ENCODE results near the gene DNAJC25. TPM values are rescaled to one million over a fixed set of nuclear protein-coding genes. Genes with fewer than 3 reads are reported as not detected.

Gene DNAJC25
- total and polyA plus RNA-seq, 2 of the 13 experiments (the other 11 are each of a cell fraction or from before 2014, with no cell fraction given) = 5.7 to 10.2 TPM

DNA sequence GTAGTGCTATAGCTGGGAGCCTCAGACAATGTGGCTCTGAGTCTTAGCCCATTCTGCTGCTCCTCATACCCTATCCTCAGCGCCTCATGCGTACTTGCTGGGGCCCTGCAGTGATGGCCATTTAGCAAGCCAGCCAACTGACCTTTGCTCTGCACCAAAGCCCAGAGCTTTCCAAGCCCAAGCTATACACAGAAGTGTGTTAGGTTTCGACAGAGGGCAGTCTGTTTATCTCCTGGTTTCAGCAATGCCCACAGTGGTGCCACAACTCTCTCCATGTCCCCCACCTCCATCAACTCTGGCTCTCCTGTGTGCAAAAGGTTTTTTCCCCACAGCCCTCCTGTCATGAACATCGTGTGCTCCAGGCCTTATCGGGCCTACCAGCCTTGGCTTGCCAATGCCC, 47.2 kb downstream of the DNAJC25 start (continued):
- TF ChIP-seq, protein P1, sequence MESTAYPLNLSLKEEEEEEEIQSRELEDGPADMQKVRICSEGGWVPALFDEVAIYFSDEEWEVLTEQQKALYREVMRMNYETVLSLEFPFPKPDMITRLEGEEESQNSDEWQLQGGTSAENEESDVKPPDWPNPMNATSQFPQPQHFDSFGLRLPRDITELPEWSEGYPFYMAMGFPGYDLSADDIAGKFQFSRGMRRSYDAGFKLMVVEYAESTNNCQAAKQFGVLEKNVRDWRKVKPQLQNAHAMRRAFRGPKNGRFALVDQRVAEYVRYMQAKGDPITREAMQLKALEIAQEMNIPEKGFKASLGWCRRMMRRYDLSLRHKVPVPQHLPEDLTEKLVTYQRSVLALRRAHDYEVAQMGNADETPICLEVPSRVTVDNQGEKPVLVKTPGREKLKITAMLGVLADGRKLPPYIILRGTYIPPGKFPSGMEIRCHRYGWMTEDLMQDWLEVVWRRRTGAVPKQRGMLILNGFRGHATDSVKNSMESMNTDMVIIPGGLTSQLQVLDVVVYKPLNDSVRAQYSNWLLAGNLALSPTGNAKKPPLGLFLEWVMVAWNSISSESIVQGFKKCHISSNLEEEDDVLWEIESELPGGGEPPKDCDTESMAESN (CRISPR knock-in tag; conservative IDR thresholded peaks at IDR 0.05) = 0 out of 2 replicates have a peak, but pooled peaks have one; percentile 16
- TF ChIP-seq, protein P2, sequence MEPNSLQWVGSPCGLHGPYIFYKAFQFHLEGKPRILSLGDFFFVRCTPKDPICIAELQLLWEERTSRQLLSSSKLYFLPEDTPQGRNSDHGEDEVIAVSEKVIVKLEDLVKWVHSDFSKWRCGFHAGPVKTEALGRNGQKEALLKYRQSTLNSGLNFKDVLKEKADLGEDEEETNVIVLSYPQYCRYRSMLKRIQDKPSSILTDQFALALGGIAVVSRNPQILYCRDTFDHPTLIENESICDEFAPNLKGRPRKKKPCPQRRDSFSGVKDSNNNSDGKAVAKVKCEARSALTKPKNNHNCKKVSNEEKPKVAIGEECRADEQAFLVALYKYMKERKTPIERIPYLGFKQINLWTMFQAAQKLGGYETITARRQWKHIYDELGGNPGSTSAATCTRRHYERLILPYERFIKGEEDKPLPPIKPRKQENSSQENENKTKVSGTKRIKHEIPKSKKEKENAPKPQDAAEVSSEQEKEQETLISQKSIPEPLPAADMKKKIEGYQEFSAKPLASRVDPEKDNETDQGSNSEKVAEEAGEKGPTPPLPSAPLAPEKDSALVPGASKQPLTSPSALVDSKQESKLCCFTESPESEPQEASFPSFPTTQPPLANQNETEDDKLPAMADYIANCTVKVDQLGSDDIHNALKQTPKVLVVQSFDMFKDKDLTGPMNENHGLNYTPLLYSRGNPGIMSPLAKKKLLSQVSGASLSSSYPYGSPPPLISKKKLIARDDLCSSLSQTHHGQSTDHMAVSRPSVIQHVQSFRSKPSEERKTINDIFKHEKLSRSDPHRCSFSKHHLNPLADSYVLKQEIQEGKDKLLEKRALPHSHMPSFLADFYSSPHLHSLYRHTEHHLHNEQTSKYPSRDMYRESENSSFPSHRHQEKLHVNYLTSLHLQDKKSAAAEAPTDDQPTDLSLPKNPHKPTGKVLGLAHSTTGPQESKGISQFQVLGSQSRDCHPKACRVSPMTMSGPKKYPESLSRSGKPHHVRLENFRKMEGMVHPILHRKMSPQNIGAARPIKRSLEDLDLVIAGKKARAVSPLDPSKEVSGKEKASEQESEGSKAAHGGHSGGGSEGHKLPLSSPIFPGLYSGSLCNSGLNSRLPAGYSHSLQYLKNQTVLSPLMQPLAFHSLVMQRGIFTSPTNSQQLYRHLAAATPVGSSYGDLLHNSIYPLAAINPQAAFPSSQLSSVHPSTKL (CRISPR knock-in tag; IDR thresholded peaks at IDR 0.05) = 0 out of 2 replicates have a peak, but pooled peaks have one; percentile 28
- TF ChIP-seq, protein P3, sequence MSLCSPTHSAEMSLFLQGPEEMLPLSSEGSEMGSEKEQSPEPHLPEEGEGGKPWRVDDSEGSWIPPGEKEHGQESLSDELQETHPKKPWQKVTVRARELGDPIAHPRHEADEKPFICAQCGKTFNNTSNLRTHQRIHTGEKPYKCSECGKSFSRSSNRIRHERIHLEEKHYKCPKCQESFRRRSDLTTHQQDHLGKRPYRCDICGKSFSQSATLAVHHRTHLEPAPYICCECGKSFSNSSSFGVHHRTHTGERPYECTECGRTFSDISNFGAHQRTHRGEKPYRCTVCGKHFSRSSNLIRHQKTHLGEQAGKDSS (CRISPR knock-in tag; IDR thresholded peaks at IDR 0.05; ENCODE audit: borderline replicate concordance, low read depth) = no peak

DNA sequence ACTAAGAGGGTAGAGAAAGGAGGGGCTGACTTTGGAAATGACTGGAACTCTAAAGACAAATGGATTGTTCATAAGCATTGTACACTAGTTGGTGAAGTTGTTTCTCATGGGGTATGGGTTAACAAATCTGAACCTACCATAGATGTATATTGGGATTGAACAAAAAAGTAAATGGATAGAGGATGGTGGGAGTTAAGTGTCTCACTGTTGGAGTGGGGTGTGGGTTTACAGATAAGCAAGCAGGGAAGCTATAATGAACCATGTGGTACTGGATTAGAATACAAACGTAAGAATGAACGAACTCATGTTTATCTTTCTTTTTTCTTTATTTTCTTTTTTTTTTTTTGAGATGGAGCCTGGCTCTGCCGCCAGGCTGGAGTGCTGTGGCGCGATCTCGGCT, 48.1 kb downstream of the DNAJC25 start:
- intact Hi-C loops (cut with micrococcal nuclease; ENCODE audit: unreplicated experiment) = no loop called here
- Histone ChIP-seq H3K27me3 (ENCODE audit: control insufficient read depth in 1 of 2, insufficient read depth in 2 of 2, low read length in 2 of 2) (no peaks in the 10 kb centered on the region), H3K4me1 (ENCODE audit: insufficient read depth, low read length) (peaks cover 10% of the 10 kb centered on the region), H4K20me1 (ENCODE audit: insufficient read depth, low read length) (no peaks in the 10 kb centered on the region), H3K27ac (ENCODE audit: extremely low read length, insufficient read depth, low read length) (no peak overlapping the region), H3K36me3 (replicated peaks in 1 of 2; ENCODE audit: control insufficient read depth in 1 of 2, insufficient read depth in 2 of 2, low read length in 2 of 2) (no peaks in the 10 kb centered on the region), H3K4me3 (replicated peaks in 1 of 3; ENCODE audit: insufficient read depth in 1 of 3, low read depth in 2 of 3, low read length in 3 of 3) (no peak overlapping the region), H3K79me2 (ENCODE audit: insufficient read depth, low read length) (no peaks in the 10 kb centered on the region), H2AFZ (ENCODE audit: low read length) (no peak overlapping the region), H3K9me3 (ENCODE audit: low read length) (no peaks in the 10 kb centered on the region), H3K4me2 (ENCODE audit: low read depth, low read length) (no peak overlapping the region), H3K9ac (ENCODE audit: insufficient read depth, low read depth, low read length) (no peak overlapping the region)
- WGBS (ENCODE audit: low lambda C conversion rate) = 97% methylated on average over 6 of the region's 6 CpGs
- ChIA-PET POLR2A (no interaction called here), CTCF (ENCODE audit: low intra/inter-chr PET ratio, low total read pairs) (no interaction called here)
- FAIRE-seq (no peak), DNase-seq (ENCODE audit: low spot score) (no peak), ATAC-seq (no peak)
- TF ChIP-seq ZNF724P (CRISPR knock-in tag; IDR thresholded peaks at IDR 0.05; ENCODE audit: borderline replicate concordance) = no peak
- BruUV-seq (replicated peaks) = no TSS peak
- in situ Hi-C loops (cut with HindIII; ENCODE audit: extremely low pct_ligation_motif_present, low pct_unique_long_range_greater_than_20kb) = no loop called here

Data from HepG2 (cell line).